Ishikawa (cell line): ENCODE data around the gene TPK1.

ENCODE experiments used
- CEBPB ChIP-seq: IDR thresholded peaks from 2 replicates; pipeline ENCODE4 v1.6.1; 2012
- CREB1 ChIP-seq: IDR thresholded peaks from 2 replicates; pipeline ENCODE4 v1.6.1; 2012; ENCODE audit warnings: low read depth
- EGR1 ChIP-seq: IDR thresholded peaks from 2 replicates; pipeline ENCODE4 v1.6.1; 2012
- EP300 ChIP-seq: IDR thresholded peaks from 2 replicates; pipeline ENCODE4 v1.6.1; 2012; ENCODE audit warnings: borderline replicate concordance
- FOXM1 ChIP-seq: IDR thresholded peaks from 2 replicates; pipeline ENCODE4 v1.6.1; 2012; ENCODE audit warnings: low read depth, borderline replicate concordance
- MAX ChIP-seq: IDR thresholded peaks from 2 replicates; pipeline ENCODE4 v1.6.1; 2012
- NFIC ChIP-seq: IDR thresholded peaks from 2 replicates; pipeline ENCODE4 v1.6.1; 2012
- RAD21 ChIP-seq: IDR thresholded peaks from 2 replicates; pipeline ENCODE4 v1.6.1; 2012; ENCODE audit warnings: low read depth
- REST ChIP-seq: IDR thresholded peaks from 2 replicates; pipeline ENCODE4 v1.6.1; 2012; ENCODE audit warnings: low read depth, mild to moderate bottlenecking
- TAF1 ChIP-seq: IDR thresholded peaks from 2 replicates; pipeline ENCODE4 v1.6.1; 2012; ENCODE audit warnings: low read depth, mild to moderate bottlenecking
- TCF12 ChIP-seq: IDR thresholded peaks from 2 replicates; pipeline ENCODE4 v1.6.1; 2012; ENCODE audit warnings: low read depth
- TEAD4 ChIP-seq: IDR thresholded peaks from 2 replicates; pipeline ENCODE4 v1.6.1; 2012
- USF1 ChIP-seq: IDR thresholded peaks from 2 replicates; pipeline ENCODE4 v1.6.1; 2012
- YY1 ChIP-seq: IDR thresholded peaks from 2 replicates; pipeline ENCODE4 v1.6.1; 2012; ENCODE audit warnings: low read depth
- ZBTB7A ChIP-seq: IDR thresholded peaks from 2 replicates; pipeline ENCODE4 v1.6.1; 2012; ENCODE audit warnings: low read depth

Gene TPK1

GRCh38 chr7:144497282-144497681 lies 338.6 kb downstream of the TPK1 start:
- TF ChIP-seq EGR1 = no peak
- TF ChIP-seq REST = no peak
- no peak for TF ChIP-seq TCF12
- TF ChIP-seq NFIC = no peak
- no peak for TF ChIP-seq TAF1
- no peak for TF ChIP-seq CEBPB
- TF ChIP-seq TEAD4 = no peak
- no peak for TF ChIP-seq CREB1
- no peak for TF ChIP-seq MAX
- no peak for TF ChIP-seq USF1

- no peak for TF ChIP-seq CEBPB
- TF ChIP-seq EGR1 = no peak
- no peak for TF ChIP-seq ZBTB7A
- TF ChIP-seq EP300 = no peak
- no peak for TF ChIP-seq YY1
- TF ChIP-seq CREB1 = no peak
- TF ChIP-seq RAD21 = no peak
- no peak for TF ChIP-seq NFIC
- TF ChIP-seq REST = no peak
- TF ChIP-seq TCF12 = no peak
- TF ChIP-seq TEAD4 = no peak
- no peak for TF ChIP-seq MAX
- TF ChIP-seq FOXM1 = no peak
- TF ChIP-seq USF1 = no peak
- no peak for TF ChIP-seq TAF1
Observed at GRCh38 chr7:144494355-144494754, 341.5 kb downstream of the TPK1 start.

GRCh38 chr7:144489504-144489903 lies 346.3 kb downstream of the TPK1 start:
- TF ChIP-seq ZBTB7A (no peak), YY1 (no peak), TEAD4 (no peak), CREB1 (no peak), EGR1 (no peak), TAF1 (no peak), EP300 (no peak), NFIC (no peak), FOXM1 (no peak), USF1 (no peak), RAD21 (no peak), TCF12 (no peak), MAX (no peak), REST (no peak), CEBPB (no peak)

GRCh38 chr7:144488977-144489376 lies 346.9 kb downstream of the TPK1 start:
- TF ChIP-seq CEBPB = no peak
